ENCODE measurements around the gene MPO. TPM values are rescaled to one million over a fixed set of nuclear protein-coding genes. Genes with fewer than 3 reads are reported as not detected.

Gene MPO
- polyA plus RNA-seq (2013, experiment 1 of 2): 0.03 TPM
- polyA plus RNA-seq (2013, experiment 2 of 2): 0.08 TPM

DNA sequence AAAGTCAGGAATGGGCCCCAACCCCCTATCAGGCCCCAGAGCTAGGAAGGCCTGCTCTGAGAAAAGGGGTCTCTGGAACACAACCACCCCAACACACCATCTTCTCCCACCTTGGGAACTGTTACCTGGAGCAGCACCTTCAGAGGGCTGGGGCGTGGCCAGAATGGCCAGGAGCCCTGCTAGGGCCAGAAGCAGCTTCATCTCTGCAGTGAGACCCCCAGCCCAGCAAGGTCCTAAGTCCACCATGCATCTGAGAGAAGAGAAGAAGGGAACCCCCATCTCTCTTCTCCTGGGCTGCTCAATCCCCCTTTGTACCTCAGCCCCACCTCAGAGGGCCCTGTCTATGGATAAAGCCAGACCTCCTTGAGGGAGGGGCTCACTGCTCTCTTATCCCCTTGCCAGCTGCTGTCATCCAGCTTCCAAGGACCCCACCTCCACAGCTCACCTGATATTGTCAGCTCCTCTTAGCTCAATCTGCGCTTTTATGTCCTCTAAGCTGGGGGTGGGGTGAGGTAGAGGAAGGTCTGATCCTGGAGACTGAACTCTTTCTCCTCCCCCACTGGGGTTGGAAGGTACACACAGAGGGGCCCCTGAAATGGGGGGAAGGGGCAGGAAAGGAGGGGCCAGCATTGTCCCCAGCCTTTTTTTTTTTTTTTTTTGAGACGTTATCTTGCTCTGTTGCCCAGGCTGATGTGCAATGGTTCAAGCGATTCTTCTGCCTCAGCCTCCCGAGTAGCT, at the start of gene MPO:
TSS of gene MPO (minus strand) at position 456 of the 738 bp plus-strand sequence. CDS start at position 279, 177 bp downstream.
- no peak within 1 kb of the TSS for H4K8ac ChIP-seq (ENCODE audit: low read depth, low read length)
- no peaks in the 10 kb centered on the region for H3K4me1 ChIP-seq (ENCODE audit: control insufficient read depth, low read depth, low read length)
- no peaks in the 10 kb centered on the region for H3K79me2 ChIP-seq (ENCODE audit: control insufficient read depth, insufficient read depth, low read length)
- H3K4me2 ChIP-seq (ENCODE audit: low read length): no peak within 1 kb of the TSS
- no peak within 1 kb of the TSS for H2BK15ac ChIP-seq (replicated peaks; ENCODE audit: low read depth)
- no peak within 1 kb of the TSS for H3K4ac ChIP-seq (ENCODE audit: low read depth, low read length)
- H2BK120ac ChIP-seq (ENCODE audit: low read depth, low read length): no peak within 1 kb of the TSS
- H2BK5ac ChIP-seq (ENCODE audit: low read length): no peak within 1 kb of the TSS
- no peak within 1 kb of the TSS for H4K5ac ChIP-seq (ENCODE audit: low read length)
- no peak within 1 kb of the TSS for H3K18ac ChIP-seq (ENCODE audit: low read length)
- H3K27me3 ChIP-seq (ENCODE audit: insufficient read depth, low read length, poor library complexity): no peaks in the 10 kb centered on the region
- H3K36me3 ChIP-seq (ENCODE audit: control insufficient read depth, insufficient read depth, low read length): no peaks in the 10 kb centered on the region
- no peak within 1 kb of the TSS for H3K27ac ChIP-seq (ENCODE audit: low read depth, low read length)
- no peaks in the 10 kb centered on the region for H3K79me1 ChIP-seq (ENCODE audit: low read length)
- no peak within 1 kb of the TSS for H3K56ac ChIP-seq (ENCODE audit: low read length)
- no peak within 1 kb of the TSS for H3K23ac ChIP-seq (ENCODE audit: low read length)
- DNase-seq: no peak
- no CpG with 5 or more reads among the region's 5 CpGs for WGBS (ENCODE audit: extremely low coverage, insufficient coverage, low lambda C conversion rate)
- H3K9ac ChIP-seq (ENCODE audit: low read length): no peak within 1 kb of the TSS
- H3K4me3 ChIP-seq (ENCODE audit: low read length): no peak within 1 kb of the TSS
- H2AK5ac ChIP-seq (ENCODE audit: low read length): no peak within 1 kb of the TSS

DNA sequence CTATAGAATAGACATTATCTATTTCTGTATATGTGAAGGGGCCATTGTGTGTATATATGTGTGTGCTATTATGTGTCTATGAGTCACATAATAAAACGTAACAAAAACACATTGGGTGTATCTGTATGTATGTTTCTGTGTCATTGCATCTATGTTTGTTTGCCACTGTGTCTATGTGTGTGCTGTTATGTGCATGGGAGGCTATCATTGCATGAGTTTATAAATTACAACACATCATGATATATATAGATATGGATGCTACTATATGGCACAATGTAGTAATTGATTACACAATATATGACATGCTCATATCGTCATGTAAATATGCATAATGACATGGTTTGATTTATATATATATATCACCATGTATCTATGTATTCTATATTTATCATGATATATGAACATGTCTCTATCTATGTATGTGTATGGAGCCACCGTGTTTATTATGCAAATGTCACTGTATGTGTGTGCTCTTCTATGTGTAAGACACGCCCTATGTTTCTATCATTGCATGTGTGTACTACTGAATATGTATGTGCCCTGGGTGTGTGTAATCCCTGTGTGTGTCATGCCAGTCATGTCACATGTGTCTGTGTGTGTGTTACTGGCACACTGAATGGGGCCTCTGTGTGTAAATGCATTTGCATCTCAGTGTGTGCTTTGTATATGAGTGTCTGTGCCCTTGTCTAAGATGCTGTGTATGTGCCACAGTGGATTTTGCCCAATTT, 49.2 kb upstream of the MPO start:
- Histone ChIP-seq H3K79me1 (ENCODE audit: low read length) (no peaks in the 10 kb centered on the region), H4K5ac (ENCODE audit: low read length) (no peak overlapping the region), H3K4me2 (ENCODE audit: low read length) (no peak overlapping the region), H3K36me3 (ENCODE audit: control insufficient read depth, insufficient read depth, low read length) (no peaks in the 10 kb centered on the region), H3K9ac (ENCODE audit: low read length) (no peak overlapping the region), H4K8ac (ENCODE audit: low read depth, low read length) (no peak overlapping the region), H3K79me2 (ENCODE audit: control insufficient read depth, insufficient read depth, low read length) (no peaks in the 10 kb centered on the region), H3K23ac (ENCODE audit: low read length) (no peak overlapping the region), H3K18ac (ENCODE audit: low read length) (no peak overlapping the region), H2BK15ac (replicated peaks; ENCODE audit: low read depth) (no peak overlapping the region), H3K56ac (ENCODE audit: low read length) (no peak overlapping the region), H3K27ac (ENCODE audit: low read depth, low read length) (no peak overlapping the region), H3K4ac (ENCODE audit: low read depth, low read length) (no peak overlapping the region), H2BK5ac (ENCODE audit: low read length) (no peak overlapping the region), H3K4me3 (ENCODE audit: low read length) (no peak overlapping the region), H2BK120ac (ENCODE audit: low read depth, low read length) (no peak overlapping the region), H2AK5ac (ENCODE audit: low read length) (no peak overlapping the region), H3K4me1 (ENCODE audit: control insufficient read depth, low read depth, low read length) (peaks cover 3% of the 10 kb centered on the region), H3K27me3 (ENCODE audit: insufficient read depth, low read length, poor library complexity) (no peaks in the 10 kb centered on the region)
- no CpG with 5 or more reads among the region's 4 CpGs for WGBS (ENCODE audit: extremely low coverage, insufficient coverage, low lambda C conversion rate)
- DNase-seq: no peak

GRCh38 chr17:58329035-58329809, 48.5 kb upstream of the MPO start:
- no peak overlapping the region for H3K4me3 ChIP-seq (ENCODE audit: low read length)
- WGBS (ENCODE audit: extremely low coverage, insufficient coverage, low lambda C conversion rate): no CpG with 5 or more reads among the region's 16 CpGs
- DNase-seq: peak; percentile 42

DNA sequence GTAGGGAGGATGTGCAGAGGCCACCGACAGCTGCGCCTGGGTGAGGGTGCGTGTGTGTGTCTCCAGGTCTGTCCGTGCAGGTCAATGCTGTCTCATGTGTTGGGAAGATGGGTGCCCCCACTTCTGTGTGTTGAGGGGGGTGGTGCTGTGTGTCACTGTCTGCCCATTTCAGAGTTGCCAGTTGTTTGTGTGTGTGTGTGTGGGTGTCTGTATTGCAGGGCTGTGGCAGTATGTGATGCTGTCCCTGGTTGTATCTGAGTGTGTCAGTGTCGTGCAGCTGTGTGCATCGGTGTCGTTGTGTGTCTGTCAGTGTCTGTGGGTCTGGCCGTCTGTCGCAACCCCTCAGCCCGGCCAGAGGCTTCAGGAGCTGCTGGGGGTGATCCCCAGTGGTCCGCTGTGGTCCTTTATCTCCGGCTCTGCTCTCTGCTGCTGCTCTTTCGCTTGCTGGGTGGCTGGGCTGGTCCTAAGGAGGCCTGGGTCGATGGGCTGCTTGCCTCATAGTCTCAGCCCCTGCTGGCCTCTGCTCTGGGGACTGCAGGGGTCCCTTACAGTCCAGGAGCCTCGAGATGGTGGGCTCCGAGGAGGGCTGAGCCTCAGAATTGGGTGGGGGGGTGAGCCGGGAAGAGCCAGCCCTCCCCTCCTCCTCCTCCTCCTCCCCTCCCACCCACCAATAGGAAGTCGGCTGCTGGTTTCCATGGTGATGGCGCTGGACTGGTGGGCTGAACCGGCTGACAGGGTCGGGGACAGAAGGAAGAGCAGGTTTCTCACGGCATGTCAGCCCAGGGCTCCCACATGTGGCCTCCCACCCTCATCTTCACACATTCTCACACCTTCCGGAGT, 47.7 kb upstream of the MPO start, which contains the start of gene TSPOAP1:
TSS of gene TSPOAP1 (minus strand) at position 601 of the 840 bp plus-strand sequence. CDS start 875 bp downstream, outside the sequence.
- no peak within 1 kb of the TSS for H3K4me3 ChIP-seq (ENCODE audit: low read length)
- H2BK15ac ChIP-seq (replicated peaks; ENCODE audit: low read depth): no peak within 1 kb of the TSS
- H3K9ac ChIP-seq (ENCODE audit: low read length): no peak within 1 kb of the TSS
- no peak within 1 kb of the TSS for H3K18ac ChIP-seq (ENCODE audit: low read length)
- no CpG with 5 or more reads among the region's 23 CpGs for WGBS (ENCODE audit: extremely low coverage, insufficient coverage, low lambda C conversion rate)
- no peak within 1 kb of the TSS for H3K56ac ChIP-seq (ENCODE audit: low read length)
- no peak within 1 kb of the TSS for H3K27ac ChIP-seq (ENCODE audit: low read depth, low read length)
- no peak within 1 kb of the TSS for H3K23ac ChIP-seq (ENCODE audit: low read length)
- H2BK120ac ChIP-seq (ENCODE audit: low read depth, low read length): no peak within 1 kb of the TSS
- H3K4me1 ChIP-seq (ENCODE audit: control insufficient read depth, low read depth, low read length): peaks cover 3% of the 10 kb centered on the region
- peak; percentile 65 for DNase-seq
- no peak within 1 kb of the TSS for H3K4ac ChIP-seq (ENCODE audit: low read depth, low read length)
- H3K36me3 ChIP-seq (ENCODE audit: control insufficient read depth, insufficient read depth, low read length): no peaks in the 10 kb centered on the region
- H2BK5ac ChIP-seq (ENCODE audit: low read length): no peak within 1 kb of the TSS
- peak within 1 kb of the TSS; percentile 20 for H3K4me2 ChIP-seq (ENCODE audit: low read length)
- no peaks in the 10 kb centered on the region for H3K79me2 ChIP-seq (ENCODE audit: control insufficient read depth, insufficient read depth, low read length)
- H3K79me1 ChIP-seq (ENCODE audit: low read length): no peaks in the 10 kb centered on the region
- no peak within 1 kb of the TSS for H4K8ac ChIP-seq (ENCODE audit: low read depth, low read length)
- no peaks in the 10 kb centered on the region for H3K27me3 ChIP-seq (ENCODE audit: insufficient read depth, low read length, poor library complexity)
- H2AK5ac ChIP-seq (ENCODE audit: low read length): no peak within 1 kb of the TSS
- H4K5ac ChIP-seq (ENCODE audit: low read length): no peak within 1 kb of the TSS

More at GRCh38 chr17:58329035-58329809, 48.5 kb upstream of the MPO start:
- Histone ChIP-seq H3K36me3 (ENCODE audit: control insufficient read depth, insufficient read depth, low read length) (no peaks in the 10 kb centered on the region), H4K5ac (ENCODE audit: low read length) (no peak overlapping the region), H3K4me1 (ENCODE audit: control insufficient read depth, low read depth, low read length) (peaks cover 3% of the 10 kb centered on the region), H2BK5ac (ENCODE audit: low read length) (no peak overlapping the region), H3K27ac (ENCODE audit: low read depth, low read length) (no peak overlapping the region), H2AK5ac (ENCODE audit: low read length) (no peak overlapping the region), H3K27me3 (ENCODE audit: insufficient read depth, low read length, poor library complexity) (no peaks in the 10 kb centered on the region), H3K23ac (ENCODE audit: low read length) (no peak overlapping the region), H3K4ac (ENCODE audit: low read depth, low read length) (no peak overlapping the region), H2BK15ac (replicated peaks; ENCODE audit: low read depth) (no peak overlapping the region), H3K79me1 (ENCODE audit: low read length) (no peaks in the 10 kb centered on the region), H3K4me2 (ENCODE audit: low read length) (peak overlapping the region; percentile 20), H3K79me2 (ENCODE audit: control insufficient read depth, insufficient read depth, low read length) (no peaks in the 10 kb centered on the region), H3K56ac (ENCODE audit: low read length) (no peak overlapping the region), H4K8ac (ENCODE audit: low read depth, low read length) (no peak overlapping the region), H2BK120ac (ENCODE audit: low read depth, low read length) (no peak overlapping the region), H3K9ac (ENCODE audit: low read length) (no peak overlapping the region), H3K18ac (ENCODE audit: low read length) (no peak overlapping the region)
